NCI-H1092 treated with DMSO at 0.1 percent for 48 hours (cell line): ENCODE data around the gene BRWD1.
"Not testable (repeated sequence)": the region's sequence is repeated elsewhere in the genome, so short reads cannot be mapped to it uniquely, and the experiment has no call there.

Experiments
- DNase-seq: peaks from one replicate; lab custom pipeline; 2025; lab: John Stamatoyannopoulos, UW

BRWD1 gene

DNA sequence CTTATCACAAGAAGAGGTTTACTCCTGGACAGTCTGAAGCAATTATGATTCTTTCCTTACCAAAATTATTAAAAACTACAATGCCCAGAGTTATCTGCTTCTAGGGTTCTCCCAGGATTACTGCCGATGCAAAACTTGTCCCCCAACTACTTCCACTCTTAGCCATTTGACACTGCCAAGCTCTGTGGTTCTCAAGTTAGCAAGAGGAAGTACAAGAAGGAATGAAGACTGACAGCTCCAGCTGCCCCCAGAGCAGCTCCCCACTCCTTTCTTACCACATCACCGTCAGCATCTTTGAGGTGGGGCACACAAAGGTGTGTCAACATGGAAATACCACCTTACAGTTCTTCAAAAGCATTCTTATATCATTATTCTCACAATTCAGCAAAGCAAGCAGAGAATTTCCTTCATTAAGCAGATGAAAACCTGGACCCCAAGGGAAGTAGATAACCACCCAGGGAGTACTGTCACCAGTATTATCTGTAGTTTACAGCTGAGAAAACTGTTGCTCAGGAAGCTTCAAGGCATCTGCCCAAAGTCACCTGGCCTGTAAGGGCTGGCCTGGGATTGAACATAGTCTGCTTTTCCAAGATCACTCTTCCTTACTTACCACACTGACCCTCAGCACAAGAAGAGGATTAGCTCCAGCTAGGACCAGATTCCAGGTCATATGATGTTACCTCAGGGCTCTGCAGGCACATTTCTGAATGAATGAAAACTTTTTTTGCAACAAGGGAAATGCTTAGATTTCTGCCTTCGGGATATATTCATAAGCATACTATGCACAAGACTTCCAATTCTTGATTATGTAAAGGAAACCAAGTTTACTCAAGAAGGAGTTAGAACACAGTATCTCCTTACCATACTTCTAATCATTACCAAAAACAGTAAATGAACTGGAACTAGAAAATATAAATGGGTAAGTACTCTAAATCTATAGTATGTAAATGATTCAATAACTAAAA, 139.4 kb downstream of the BRWD1 start:
- DNase-seq, result no peak

GRCh38 chr21:39169906-39170305, 143.5 kb downstream of the BRWD1 start:
- DNase-seq, result no peak

DNA sequence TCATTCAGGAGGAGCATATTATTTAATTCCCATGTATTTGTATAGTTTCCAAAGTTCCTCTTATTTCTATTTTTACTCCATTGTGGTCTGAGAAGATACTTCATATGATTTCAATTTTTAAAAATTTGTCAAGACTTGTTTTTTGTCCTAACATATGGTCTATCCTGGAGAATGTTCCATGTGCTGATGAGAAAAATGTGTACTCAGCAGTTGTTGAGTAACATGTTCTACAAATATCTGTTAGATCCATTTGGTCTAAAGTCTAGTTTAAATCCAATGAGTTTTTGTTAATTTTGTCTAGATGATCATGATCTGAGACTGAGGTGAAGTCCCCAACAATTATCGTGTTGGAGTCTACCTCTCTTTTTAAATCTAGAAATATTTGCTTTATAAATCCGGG, 144.6 kb downstream of the BRWD1 start:
- no peak for DNase-seq

GRCh38 chr21:39164523-39164922, 148.9 kb downstream of the BRWD1 start:
- DNase-seq, result no peak

- DNase-seq, result no peak
These were observed 152.4 kb downstream of the BRWD1 start for GRCh38 chr21:39161064-39161463.

- no peak for DNase-seq
These were observed 153.9 kb downstream of the BRWD1 start for GRCh38 chr21:39159342-39160063.

- not testable (repeated sequence) for DNase-seq
These were observed 156.2 kb downstream of the BRWD1 start for GRCh38 chr21:39157241-39157640.

DNA sequence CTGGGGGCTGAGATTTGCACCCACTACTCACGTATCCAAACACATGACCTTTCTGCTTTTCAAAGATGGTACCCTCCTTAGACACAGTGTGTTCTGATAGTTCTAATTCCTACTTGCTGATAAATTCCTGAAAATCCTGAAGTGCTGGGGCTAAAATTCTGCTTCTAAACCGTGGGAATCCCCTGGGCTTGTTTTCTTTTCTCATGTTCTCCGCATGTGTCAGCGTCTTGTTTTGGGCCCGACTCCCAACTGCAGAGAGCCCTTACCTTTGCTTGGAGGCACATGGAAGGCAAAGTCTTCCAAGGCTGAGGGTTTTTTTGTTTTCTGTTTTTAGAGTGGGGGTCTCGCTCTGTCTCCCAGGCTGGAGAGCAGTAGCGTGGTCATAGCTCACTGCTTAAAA, 157.4 kb downstream of the BRWD1 start:
- DNase-seq, result no peak

GRCh38 chr21:39155578-39155977, 157.9 kb downstream of the BRWD1 start:
- DNase-seq, result no peak

GRCh38 chr21:39153842-39154241, 159.6 kb downstream of the BRWD1 start:
- DNase-seq, result no peak

GRCh38 chr21:39153373-39153772, 160.1 kb downstream of the BRWD1 start:
- no peak for DNase-seq

- no peak for DNase-seq
These were observed 161.2 kb downstream of the BRWD1 start for GRCh38 chr21:39152271-39152670.

DNA sequence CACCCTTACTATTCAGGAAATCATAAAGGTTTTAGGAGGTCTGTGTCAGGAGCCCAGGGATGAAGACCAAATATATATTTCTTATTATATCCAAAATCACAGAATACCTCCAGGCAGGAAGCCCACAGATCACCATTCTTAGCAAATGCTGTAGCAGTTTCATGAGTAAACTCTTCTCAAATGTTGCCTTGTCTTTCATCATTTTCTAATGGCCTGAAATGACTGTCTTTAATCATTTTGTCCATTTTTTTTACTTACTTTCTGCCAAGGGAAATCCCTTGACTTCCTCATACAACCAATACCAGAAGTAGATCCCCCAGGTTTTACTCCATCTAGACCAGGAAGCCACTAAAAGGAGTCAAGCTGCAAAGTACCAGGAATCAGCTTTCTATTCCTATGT, 162.6 kb downstream of the BRWD1 start:
- DNase-seq, result no peak

DNA sequence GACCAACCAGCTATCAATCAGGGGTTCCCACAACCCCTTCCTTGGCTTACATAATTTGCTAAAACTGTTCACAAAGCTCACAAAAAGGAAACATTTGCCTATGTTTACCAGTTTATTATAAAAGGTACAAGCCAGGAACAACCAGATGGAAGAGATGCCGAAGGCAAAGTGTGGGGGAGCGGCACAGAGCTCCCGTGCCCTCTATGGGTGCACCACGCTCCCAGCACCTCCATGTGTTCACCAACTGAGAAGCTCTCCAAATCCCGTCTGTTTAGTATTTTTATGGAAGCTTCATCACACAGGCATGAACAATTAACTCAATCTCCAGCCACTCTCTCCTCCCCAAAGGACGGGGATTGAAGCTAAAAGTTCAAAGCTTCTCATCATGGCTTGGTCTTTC, 163.1 kb downstream of the BRWD1 start:
- DNase-seq, result no peak

- DNase-seq, result no peak
These were observed 163.6 kb downstream of the BRWD1 start for GRCh38 chr21:39149882-39150281.

DNA sequence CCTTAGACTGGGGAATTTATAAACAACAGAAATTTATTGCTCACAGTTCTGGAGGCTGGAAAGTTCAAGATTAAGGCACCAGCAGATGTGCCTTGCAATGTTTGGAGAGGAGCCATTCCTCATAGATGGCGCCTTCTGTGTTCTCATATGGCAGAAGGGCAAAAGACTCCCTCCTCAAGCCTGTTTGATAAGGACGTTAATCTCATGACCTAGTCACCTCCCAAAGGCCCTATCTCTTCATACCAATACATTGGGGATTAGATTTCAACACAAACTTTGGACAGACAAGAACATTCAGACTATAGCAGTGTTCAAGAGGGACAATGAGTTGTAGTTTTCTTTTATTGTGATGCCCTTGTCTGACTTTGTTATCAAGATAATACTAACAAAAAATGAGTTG, 164.5 kb downstream of the BRWD1 start:
- no peak for DNase-seq

DNA sequence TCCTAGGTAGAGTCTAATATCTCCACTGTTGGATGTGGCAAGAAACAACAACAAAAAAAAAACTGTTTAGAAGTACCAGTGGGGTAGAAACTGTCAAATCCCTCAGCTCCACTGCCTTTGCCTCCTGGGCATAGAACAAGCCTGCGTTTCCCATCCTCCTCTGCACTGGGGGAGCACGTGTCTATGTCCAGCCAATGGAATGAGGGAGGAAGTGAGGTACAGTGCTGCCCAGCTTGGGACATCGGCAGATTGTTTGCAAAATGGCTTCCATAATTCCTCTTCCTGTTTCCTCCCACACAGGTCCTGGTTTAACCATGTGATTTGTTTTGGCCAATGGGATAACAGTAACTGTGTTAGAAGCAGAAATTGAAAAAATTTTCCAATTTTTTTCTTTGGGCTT, 169.2 kb downstream of the BRWD1 start:
- no peak for DNase-seq

GRCh38 chr21:39142972-39143371, 170.5 kb downstream of the BRWD1 start:
- DNase-seq, result no peak

GRCh38 chr21:39141502-39141901, 171.9 kb downstream of the BRWD1 start:
- DNase-seq, result peak; percentile 13

- no peak for DNase-seq
These were observed 175.9 kb downstream of the BRWD1 start for GRCh38 chr21:39137248-39138178.

GRCh38 chr21:39136711-39137110, 176.7 kb downstream of the BRWD1 start:
- DNase-seq, result no peak

- DNase-seq, result peak; percentile 34
These were observed 177.3 kb downstream of the BRWD1 start for GRCh38 chr21:39136138-39136537.
